Peyer's patch (tissue), 4 donors: ENCODE results near the gene ITGA5.

Experiments
- CTCF ChIP-seq, 6 experiments: fragments of 450-650 bp in 4 of 6; fragments of 200-600 bp in 2 of 6; sonication (generic) in 1 of 6; IDR thresholded peaks; one replicate each; pipeline ENCODE4 v1.5.1; 2017 to 2019; ENCODE audit warnings: antibody characterized with exemption in 6 of 6, mild to moderate bottlenecking in 3 of 6, moderate library complexity in 1 of 6
- POLR2A ChIP-seq, 2 donors: fragments of 450-650 bp; IDR thresholded peaks; one replicate each; pipeline ENCODE4 v1.5.1; 2017; ENCODE audit warnings: antibody characterized with exemption in 2 of 2, mild to moderate bottlenecking in 2 of 2, moderate library complexity in 2 of 2

GRCh38 chr12:54368025-54368708 lies 50.9 kb downstream of the ITGA5 start:
- no peak for TF ChIP-seq CTCF (IDR thresholded peaks at IDR 0.05)
- no peak for TF ChIP-seq POLR2A (IDR thresholded peaks at IDR 0.05)
